Measurements from ENCODE around the gene NEURL3.

Gene NEURL3

DNA sequence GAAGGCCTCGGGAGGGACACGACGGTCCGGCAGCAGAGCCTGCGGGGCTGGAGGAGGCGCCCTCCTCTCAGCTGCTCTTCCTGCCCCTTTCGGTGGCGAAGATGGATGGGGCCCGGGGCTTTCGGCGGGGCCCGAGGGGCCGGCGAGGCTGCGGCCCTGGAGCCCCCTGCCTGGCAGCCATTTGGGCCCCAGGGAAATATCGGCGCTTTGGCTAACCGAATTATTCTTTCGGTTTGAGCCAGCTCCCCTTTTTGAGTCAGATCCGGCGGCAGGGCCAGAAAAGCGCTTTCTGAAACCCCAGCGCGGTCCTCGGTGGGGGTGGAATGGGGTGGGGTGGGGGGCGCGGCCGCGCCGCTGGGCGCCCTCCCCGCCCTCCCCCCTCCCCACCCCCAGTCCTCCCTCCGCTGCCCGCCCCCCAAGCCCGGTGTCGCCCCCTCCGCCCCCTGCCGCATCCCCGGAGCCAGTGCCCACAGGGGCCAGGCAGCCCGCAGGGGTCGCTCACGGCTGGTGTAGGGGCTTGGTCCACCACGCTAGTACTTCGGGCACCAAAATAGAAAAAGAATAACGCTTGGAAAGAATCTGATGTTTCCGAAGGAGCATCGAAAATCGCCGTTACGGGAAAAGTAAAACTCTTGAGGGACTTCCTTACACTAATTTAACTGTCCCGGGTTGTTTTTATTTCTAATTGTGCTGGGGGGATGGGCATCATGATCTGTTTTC, 22.3 kb upstream of the NEURL3 start:
- DNase-seq: peak; percentile 36

DNA sequence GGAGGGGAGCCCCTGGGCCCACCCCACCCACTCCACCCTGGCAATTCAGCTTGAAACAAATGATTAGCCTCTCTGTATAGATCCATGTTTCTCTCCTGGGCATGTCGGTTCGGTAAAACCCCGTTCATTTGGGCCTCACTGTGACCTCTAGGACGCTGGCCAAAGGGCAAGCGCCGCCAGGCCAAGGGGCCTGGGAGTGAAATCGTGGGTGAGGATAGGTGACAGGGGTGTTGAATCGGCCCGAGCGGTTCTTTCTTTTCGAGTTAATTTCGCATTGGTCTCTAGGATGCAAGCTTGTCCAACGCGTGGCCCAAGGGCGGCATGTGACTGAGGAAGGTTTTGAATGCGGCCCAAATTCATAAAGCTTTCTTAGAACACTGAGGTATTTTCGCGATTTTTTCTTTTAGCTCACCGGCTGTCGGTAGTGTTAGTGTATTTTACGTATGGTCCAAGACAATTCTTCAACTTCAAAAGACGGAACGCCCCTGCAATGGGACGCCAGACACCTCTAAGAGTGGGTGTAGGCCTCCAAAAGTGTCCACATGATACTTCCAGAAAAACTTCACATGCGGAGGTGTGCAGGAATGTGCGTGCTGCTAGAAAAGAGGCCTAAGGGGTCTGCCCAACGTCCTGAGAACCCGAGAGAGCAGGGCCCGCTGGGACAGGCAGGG, 21.6 kb upstream of the NEURL3 start:
- no peak for DNase-seq

DNA sequence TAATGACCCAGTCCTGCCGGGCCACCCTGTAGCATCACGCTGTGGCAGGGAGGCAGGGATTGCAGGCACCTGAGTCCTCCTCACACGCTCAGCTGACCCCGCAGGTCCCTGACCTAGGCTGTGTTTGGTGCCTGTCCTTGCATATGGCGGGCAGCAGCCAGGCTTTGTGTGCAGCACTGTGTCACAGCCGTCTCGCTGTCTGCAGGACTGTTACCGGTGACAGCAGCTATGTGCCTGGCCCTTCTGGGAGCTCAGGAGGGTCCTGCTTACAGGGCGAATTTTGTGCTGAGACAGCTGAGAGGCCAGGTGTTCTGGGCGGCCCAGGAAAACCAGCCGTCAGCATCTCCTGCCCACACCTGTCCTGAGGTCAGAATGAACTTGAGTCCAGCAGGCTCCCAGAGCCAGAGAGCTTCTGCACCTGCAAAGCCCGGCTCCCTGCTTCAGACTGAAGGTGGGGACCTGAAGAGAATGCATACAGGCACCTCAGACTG, 21.0 kb upstream of the NEURL3 start:
- DNase-seq: no peak

DNA sequence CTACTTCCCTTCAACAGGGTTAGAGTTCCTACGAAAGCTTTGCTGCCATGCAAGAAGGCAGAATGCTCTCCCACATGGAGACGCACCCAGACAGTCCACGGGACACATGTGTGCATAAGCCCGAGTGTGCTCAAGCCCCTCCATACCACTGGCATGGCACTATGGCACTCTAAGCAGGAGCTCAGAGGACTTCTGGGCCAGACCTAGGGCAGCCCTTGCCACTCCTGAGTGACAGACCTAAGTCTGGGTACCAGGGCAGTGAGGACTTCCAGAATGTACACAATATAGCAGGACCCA, 20.0 kb upstream of the NEURL3 start:
- no peak for DNase-seq

DNA sequence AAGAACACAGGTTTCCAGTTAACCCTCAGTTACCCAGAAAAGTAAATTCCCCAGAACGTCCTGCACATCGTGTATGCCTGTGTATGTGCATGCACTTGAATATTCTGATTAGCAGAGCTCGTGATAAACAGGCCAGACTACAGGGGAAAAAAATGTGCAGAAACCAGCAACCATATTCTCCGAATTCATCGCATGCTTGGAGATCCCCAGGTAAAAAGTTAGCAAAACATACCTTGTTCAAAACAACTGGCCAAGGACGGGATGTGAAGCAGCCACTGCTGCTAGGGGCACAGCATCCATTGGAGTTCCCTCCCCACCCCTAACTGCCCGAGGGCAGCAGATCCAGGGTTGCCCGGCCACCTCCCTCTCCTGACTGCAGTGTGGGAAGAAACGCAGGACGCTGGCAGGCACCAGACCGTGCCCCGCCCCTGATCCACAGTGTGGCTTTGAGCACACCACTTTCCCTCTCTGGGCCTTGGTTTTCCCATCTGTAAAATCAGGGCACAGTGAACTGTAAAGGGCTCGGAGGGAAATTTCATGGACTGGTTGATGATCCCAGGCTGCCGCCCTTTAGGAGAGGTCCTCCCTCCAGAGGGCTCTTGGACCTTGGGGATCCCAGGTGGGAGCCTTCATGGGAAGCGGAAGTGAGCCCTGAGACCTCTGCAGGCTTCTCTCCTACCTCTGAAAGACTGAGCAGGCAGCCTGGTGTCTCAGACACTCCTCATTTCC, 19.5 kb upstream of the NEURL3 start:
- DNase-seq: no peak

DNA sequence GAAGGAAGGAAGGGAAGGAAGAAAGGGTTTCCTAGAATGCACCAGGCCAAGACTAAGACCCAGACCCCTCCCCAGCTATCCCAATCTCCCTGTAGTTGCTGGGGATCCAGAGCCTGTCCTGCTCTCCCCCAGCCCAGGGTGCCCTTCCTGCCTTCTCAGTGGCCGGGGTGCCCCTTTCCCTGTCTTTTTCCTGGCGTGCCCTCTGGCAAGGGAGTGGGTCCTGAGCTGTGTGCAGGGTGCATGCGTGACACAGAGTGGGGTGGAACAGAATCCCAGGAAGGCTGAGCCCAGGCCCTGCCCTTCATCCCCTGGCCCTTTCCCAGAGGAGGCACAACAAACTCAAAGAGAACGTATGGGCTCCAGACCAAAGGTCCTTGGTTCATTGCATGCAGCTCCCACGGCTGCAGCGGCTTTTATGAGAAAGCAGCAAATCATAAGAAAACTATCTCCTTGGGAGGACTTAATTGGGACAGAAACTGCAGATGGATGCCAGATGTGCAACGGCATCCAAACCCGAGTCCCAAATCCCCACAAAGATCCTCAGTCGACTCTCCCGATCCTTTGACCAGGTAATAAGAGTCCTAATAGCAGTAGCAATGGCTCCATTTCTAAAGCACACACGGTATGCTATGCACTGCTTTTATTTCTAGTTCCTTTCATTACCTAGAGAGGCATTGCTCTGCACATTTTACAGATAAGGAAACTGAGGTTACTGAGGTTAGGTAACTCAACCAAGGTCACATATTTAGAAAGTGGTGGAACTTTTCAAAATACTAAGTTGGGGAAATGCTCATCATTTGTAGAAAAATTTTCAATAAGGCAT, 18.7 kb upstream of the NEURL3 start:
- no peak for DNase-seq

DNA sequence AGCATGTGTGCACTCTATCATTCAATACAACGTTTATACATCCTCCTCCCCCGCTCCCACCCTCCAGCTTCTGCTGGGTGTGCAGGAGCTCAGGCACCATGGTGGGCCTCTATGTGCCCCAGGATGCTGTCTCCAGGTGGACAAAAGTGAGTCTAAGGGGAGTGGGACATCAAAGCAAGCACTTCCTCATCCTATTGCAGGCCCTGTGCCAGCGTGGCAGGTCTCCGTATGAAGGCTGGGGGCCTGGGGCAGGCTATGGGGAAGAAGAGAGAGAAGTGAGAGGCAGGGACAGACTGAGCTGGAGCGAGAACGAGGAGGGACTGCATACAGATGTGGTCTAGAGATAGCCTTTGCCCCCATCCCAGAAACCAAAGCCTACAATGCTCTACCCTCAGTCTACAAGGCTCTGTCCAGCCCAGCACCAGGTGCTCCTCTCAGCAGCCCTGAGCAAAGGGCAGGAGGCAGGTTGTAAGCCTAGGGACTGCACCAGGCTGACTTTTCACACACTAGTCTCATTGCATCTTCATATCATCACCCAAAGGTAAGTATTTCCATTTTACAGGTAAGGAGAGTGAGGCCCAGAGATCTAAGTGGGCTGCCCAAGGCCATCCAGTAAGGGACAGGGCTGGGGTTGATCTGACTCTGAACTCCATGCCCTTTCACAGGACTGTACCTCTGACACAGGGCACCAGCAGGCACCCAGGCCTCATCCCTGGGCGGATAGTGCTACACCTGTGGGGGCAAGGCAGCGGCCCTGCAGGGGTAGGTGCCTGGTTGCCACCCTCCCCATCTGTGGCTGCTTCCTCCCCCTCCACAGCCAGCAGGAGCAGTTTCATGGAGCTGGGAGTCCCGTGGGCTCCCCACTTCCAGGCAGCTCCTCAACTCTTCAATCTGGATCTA, 17.4 kb upstream of the NEURL3 start:
- no peak for DNase-seq

DNA sequence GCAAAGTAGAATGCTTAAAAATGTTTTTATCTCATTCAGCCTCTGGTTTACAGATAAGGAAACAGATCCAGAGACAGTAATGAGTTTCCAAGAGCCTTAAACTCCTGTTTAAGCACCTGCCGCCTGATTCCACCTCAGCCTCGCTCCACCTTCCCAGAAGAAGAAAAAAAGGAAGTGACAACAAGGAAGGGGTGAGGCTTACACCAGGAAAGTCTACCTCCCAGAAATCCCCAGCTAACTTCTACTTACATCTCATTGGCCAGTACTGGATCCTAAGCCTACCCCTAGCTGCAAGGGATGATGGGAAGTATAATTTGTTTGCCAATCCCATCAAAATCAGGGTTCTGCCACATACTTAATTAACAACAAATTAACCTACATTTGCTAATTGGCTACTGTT, 16.1 kb upstream of the NEURL3 start:
- DNase-seq: no peak

DNA sequence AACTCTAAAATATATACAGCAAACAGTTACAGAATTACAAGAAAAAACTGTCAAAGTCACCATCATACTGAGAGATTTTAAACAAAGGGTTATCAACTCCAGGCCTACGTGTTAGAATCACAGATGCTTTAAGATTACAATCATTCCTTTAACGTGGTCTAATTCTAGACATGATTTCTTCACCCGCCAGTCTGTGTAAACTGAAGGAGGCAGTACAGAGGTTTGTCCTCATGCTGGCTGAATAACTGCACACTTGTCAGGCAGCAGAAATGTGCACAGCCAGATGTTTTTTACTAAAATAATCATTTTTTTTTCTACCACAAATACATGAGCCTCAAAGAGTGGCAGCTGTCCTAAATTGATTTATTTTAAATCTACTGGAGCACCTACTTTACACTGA, 15.5 kb upstream of the NEURL3 start:
- no peak for DNase-seq

DNA sequence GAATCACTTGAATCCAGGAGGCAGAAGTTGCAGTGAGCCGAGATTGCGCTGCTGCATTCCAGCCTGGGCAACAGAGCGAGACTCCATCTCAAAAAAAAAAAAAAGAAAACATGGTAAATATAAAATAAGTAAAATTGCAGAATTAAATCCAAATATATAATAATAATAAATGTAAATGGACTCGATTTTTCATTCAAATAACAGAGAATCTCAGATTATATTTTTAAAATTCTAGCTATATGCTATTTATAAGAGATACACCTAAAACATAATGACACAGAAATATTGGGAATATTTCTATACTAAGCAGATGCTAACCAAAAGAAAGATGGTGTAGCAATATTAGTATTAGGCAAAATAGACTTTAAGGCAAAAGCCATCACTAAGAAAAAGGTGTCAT, 15.1 kb upstream of the NEURL3 start:
- no peak for DNase-seq

DNA sequence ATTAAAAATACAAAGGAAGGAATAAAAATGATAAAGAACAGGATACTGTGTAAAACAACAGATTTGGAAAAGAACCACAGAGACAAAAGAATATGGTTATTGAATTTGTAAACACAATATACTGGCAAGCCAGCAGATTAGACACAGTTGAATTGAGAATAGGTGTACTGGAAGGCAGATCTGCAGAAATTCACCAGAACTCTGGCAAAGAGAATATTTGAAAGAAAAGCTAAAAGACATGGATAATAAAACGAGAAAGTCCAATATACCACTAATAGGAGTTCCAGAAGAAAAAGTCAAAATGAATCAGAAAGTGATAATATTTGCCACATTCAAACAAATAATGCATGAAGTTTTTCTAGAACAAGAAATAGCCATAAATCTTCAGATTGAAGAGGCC, 11.9 kb upstream of the NEURL3 start:
- no peak for DNase-seq

DNA sequence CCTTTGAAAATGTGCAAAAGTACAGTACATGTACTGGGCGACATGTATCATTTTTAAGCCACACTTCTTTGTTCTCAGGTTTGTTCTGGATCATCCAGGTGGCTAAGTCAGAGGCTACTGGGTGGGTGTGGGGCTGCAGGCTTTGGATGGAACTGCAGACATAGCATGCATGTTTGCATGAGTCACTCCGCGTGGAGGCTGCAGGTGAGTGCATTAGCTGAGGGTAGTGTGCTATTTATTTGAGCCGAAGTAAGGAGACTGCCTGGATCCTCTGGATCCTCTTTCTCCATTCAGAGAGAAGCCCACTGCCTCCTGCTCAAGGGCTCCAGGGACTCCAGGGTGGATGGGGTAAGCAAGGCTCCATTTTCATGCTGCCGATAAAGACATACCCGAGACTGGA, 9.4 kb upstream of the NEURL3 start:
- DNase-seq: no peak

DNA sequence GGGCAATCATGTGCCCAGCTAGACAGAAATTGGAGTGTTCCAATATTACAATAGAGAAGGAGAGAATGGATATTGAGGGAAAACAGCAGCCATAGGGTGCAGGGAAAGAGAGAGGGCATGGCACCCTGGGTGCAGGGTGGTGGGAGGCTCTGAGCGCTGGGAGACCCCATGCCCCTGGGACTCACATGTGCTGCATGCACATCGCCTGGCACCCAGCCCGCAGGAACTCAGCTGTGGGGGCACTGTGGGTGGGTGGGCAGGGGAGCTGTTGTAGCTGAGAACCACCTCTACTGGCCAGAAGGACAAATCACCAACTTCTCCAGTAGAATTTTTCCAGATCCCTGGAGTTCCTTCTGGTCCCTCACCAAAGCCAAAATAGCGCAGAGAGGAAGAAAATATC, 7.2 kb upstream of the NEURL3 start:
- DNase-seq: no peak

DNA sequence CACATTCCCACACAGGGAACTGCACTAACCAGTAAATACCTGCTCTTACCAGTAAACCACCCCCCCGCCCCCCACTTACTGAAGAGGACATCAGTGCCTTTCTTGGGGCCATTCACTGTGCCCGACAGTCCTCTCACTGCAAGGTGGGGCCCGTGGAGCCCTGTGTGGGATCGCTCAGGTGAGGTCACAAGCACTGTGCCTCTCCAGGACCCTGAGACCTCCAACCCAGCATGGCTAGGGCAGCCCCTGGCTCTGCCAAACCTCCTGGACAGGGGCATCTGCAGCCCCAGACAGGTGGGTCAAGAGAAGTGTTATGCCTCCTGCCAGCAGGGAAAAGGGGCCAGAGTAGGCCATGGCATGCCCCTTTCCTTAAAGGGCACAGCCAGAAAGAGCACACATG, 6.7 kb upstream of the NEURL3 start:
- no peak for DNase-seq

DNA sequence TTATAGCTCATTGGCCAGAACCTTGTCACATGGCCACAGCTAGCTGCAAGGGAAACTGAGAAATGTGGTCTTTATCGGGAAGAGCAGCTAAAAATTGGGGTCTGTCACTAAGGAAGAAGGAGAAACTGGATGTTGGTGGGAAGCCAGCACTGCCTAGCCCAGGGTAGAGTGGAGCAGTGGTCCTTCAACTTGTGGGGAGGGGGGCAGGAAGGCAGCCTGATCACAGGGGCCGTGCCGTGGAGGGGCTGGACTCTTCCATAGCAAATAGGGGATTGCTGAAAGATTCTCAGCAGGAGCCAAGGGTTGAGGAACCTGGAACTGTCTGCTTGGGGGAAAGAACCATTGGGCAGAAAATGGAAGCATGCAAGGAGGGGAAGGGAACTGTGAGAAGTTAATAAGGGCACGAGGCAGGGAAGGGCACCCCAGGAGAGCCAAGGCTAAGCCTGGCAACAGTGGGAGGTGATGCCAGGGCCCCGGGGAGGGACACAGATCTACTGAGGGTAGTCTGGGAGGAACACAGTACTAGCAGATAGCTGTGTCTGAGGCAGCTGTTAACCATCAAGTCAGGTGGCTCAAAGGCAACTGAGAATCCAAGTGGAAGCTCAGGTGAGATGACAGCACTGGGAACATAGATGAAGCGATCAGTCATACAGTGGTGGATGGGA, 5.9 kb upstream of the NEURL3 start:
- DNase-seq: no peak

DNA sequence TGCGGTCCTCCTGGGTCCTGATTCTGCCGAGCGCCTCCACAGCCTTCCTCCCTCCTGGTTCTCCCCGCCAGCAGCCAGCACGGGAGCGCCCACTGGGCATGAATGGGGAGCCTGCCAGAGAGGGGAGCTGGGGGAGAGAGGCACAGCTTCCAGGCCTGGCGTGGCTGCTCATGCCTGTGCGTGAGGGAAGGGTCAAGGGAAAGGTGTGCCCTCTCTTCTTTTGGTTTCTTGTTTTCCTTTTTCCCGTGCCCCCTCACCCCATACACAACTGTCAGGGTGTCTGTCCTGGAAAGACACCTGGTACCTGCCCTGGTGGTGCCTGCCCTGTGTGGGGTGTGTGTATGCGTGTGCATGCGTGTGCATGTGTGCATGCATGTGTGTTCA, 4.7 kb upstream of the NEURL3 start:
- no peak for DNase-seq

DNA sequence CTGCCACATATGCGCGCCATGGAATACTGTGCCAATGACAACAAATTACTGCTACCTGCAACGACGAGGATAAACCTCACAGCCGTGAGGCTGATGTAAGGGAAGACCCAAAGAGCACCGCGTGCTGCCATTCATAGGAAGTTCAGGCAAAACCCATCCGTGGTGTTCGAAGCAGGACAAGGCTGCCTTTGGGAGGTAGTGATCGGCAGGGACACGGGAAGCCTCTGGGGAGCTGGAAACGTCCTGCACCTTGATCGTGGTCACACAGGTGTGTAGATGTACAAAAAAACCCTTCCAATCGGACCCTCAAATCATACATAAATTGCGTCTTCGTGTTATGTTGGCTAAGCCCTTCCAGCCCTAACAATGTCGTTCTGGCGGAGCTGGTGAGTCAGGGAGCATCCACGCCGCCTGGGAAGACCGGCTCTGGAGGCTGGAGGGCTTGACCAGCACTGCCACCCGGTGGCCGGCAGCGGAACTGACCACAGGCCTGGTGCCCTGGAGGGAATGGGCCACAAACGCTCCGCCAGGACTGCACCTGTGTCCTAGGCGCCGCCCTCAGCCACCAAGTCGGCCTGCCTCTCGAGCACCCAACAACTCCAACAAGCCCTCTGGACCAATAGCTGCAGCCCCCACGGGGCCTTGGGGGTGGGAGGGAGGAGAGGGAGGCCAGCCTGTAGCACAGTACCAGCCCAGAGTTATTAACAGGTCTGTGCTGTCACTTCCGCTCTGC, 4.1 kb upstream of the NEURL3 start:
- peak; percentile 26 for DNase-seq

DNA sequence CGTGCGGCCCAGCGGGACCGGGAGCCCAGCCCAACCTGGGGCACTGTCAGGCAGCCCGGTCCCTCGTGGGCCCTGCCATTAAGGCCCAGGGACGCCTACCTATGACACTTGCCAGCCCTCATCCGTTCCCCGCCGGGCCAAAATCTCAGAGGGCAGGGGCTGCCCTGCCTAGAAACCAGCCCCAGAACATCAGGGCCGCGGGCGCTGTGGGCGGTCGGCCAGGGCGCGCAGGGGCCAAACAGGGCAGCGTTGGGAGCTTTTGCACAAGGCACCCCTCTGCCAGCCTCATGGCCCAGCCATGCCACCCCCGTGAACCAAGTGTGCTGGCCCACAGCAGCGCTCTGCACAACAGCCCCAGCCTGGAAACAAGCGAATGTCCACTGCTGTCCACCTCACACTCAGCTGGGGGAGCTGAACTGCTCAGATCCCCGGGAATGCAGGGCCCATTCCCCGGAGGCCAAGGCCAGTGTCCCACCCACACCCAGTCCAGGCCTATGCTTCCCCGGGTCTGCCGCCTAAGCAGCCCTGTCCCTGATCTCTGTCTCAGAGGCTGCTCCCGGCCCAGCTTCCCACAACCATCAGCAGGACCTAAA, 3.5 kb upstream of the NEURL3 start:
- no peak for DNase-seq

DNA sequence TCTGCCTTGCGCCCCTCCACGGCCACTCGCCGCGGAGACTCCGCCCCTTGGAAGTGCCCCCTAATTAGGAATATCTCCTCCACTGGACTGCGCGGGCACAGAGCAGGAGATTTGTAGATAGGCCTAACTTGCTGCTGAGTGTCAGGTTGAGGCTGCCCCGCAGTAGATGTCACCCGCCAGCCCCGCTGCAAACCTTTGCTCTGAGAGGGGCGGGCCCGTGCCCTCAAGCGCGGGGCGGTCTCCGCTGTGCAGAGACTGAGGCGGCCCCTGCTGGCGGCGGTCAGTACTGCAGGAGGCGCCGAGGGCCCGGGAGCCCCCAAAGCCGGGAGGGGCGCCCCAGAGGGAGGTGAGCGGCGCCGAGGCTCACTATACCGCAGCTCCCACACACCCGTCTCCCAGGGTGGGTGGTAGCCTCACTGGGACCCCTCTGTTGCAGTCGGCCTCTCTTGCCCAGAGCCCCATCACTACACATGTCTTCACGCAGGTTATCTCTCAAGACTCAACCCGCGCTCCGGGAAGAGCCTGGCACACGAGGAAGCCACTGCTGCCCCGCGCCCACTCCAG, 2.9 kb upstream of the NEURL3 start:
- DNase-seq: peak; percentile 86

DNA sequence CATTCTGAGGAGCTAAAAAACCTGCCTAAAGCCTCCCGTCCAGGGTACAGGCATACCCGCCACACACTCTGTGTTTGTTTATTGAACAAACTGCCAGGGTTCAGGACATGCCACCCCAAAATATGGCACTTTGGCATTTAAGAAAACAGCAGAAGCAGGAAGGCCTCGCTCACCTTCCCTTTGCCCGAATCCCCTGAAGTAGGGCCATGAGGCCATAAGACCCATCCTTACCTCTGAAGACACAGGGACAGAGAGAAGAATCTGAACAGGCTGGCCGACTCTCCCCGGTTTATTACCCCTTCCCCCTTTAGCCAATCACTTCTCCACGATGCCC, 1.7 kb upstream of the NEURL3 start:
- no peak for DNase-seq
